GM12892 (cell line): ENCODE data around the gene PGF.

Source experiments
- DNase-seq: peaks from one replicate; pipeline ENCODE4 v3.0.0; 2011; ENCODE audit not compliant: insufficient read length
- FAIRE-seq: peaks from 2 replicates; lab custom pipeline; 2011; peaks lifted over from hg19 to GRCh38; lab: Jason Lieb, UNC
- POLR2A ChIP-seq: IDR thresholded peaks from 2 replicates; pipeline ENCODE4 v1.6.1; 2011; ENCODE audit warnings: low read depth, low read length, control low read depth
- POLR2AphosphoS5 ChIP-seq: IDR thresholded peaks from 2 replicates; pipeline ENCODE4 v1.6.1; 2011; ENCODE audit warnings: low read depth, low read length, control low read depth
- TAF1 ChIP-seq: IDR thresholded peaks from 2 replicates; pipeline ENCODE4 v1.6.1; 2011; ENCODE audit warnings: low read depth, mild to moderate bottlenecking, control low read depth, low read length, borderline replicate concordance

The PGF gene

GRCh38 chr14:74919421-74920165 lies 35.8 kb downstream of the PGF start:
- no peak for TF ChIP-seq TAF1
- TF ChIP-seq POLR2A: no peak
- TF ChIP-seq POLR2AphosphoS5: no peak
- no peak for DNase-seq
- FAIRE-seq: no peak

DNA sequence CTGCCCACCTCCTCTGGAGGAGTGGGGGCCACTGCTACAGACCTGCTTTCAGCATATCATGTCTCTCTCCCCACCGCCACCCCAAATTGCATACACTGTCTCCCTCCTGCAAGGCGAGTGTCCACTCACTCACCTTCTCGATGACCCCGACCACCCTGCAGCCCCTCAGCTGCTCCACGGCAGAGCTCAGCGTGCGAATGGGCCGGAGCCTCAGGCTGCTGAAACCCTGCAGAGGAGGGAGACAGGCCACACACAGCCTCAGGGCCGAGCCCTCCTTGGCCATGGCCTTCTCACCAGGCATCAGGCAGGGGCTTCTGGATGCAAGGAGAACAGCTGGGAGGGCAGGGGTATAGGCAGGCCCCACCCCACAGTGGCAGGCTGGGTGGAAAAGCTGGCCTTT lies 37.0 kb downstream of the PGF start:
- FAIRE-seq (no peak), DNase-seq (no peak)
- TF ChIP-seq POLR2AphosphoS5: no peak
- TF ChIP-seq POLR2A: no peak
- TF ChIP-seq TAF1: no peak

GRCh38 chr14:74917646-74918081 lies 37.7 kb downstream of the PGF start:
- no peak for DNase-seq
- no peak for FAIRE-seq
- TF ChIP-seq POLR2AphosphoS5: no peak
- TF ChIP-seq TAF1: no peak
- no peak for TF ChIP-seq POLR2A

DNA sequence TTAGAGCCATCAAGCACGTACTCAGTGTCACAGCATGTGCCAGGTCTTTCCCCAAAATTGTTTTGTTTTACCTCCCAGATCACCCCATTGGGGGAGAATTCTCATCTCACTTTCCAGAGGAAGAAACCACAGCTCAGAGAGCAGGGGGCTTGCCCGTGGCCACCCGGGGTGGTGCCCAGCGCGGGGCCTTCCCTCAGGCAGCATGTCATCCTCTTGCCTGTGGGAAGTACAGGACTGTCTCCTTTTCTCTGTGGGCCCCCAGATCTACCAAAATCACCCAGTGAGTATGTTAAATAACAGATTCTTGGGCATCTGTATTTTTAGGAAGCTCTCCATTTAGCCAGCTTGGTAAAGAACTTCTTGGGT lies 38.2 kb downstream of the PGF start:
- TF ChIP-seq POLR2A (no peak), TAF1 (no peak), POLR2AphosphoS5 (no peak)
- FAIRE-seq: no peak
- DNase-seq: no peak

GRCh38 chr14:74915826-74916225 lies 39.6 kb downstream of the PGF start:
- TF ChIP-seq POLR2A (no peak), POLR2AphosphoS5 (no peak), TAF1 (no peak)
- FAIRE-seq: no peak
- DNase-seq: no peak

DNA sequence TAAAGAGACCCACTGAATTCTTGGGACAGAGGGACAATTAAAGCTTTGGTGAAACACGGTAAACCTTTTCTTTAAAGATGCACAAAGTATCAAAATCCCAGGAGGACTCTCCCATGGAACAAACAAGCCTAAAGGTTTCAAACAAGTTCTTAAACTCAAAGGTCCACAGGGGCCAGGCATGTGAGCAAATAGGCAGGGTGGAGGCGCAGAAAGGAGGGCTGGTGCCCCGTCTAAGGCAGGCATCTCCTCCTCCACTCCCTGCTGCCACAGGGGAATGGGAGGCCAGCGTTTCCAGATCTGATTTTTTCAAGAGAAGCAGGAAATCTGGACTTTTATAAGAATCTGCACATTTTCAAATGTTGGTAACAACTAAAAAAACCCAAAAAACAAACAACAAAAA lies 40.0 kb downstream of the PGF start:
- FAIRE-seq (no peak), DNase-seq (no peak)
- TF ChIP-seq POLR2AphosphoS5 (no peak), TAF1 (no peak), POLR2A (no peak)

GRCh38 chr14:74913986-74914573 lies 41.3 kb downstream of the PGF start:
- TF ChIP-seq POLR2A: no peak
- TF ChIP-seq TAF1: no peak
- no peak for TF ChIP-seq POLR2AphosphoS5
- DNase-seq (no peak), FAIRE-seq (peak; percentile 81)

DNA sequence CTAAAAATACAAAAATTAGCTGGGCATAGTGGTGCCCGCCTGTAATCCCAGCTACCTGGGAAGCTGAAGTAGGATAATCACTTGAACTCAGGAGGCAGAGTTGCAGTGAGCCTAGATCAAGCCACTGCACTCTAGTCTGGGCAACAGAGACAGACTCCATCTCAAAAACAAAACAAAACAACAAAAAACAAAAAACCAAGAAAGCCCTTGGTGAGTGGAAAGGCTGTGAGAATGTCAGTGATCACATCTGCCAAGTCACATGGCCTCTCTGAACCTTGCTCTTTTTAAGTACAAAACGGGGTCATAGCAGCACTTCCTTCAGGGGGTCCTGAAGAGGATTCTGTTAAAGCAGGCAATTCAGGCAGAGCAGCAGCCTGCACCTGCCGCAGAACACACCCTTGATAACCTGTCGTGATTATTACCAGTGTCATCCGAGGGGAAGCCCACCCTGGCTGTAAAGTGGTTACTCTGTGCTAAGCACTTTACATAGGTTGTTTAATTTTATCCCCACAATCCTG lies 41.9 kb downstream of the PGF start:
- FAIRE-seq (no peak), DNase-seq (no peak)
- TF ChIP-seq TAF1 (no peak), POLR2AphosphoS5 (no peak), POLR2A (no peak)

DNA sequence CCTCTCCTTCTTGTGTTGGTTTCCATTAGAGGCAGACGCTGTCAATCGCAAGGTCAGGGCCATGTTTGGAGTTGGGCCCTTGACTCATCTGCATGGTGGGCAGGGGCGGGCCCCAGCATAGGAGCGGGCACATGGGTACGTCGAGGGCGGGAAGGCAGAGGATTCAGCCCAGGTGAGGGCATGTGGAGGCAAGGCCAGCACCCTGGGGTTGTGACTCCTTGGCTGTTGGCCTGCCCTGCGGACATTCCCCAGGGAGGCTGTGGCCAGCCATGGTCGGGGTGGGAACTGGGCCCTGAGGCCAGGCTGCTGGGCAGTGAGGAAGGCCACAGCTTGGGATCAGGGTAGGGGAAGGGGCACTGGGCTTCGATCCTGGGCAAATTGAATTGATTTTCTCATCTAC lies 42.6 kb downstream of the PGF start:
- TF ChIP-seq TAF1 (no peak), POLR2AphosphoS5 (no peak), POLR2A (no peak)
- DNase-seq (no peak), FAIRE-seq (no peak)

DNA sequence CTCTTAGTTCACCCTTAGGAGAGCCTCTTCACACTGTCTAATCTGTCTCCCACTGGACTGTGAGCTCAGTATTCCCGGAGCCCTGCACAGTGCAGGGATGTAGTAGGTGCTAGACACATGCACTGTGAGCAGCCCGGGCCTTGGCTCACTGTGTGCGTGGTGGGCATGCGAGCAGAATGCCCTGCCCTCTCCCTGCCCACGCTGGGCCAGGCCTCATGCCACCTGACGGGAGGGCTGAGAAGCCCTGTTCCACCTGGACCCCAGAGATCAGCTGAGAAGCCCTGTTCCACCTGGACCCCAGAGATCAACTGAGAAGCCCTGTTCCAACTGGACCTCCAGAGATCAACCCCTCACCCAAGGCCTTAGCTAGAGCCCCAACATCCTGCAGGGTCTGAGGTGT lies 43.3 kb downstream of the PGF start:
- no peak for TF ChIP-seq TAF1
- no peak for TF ChIP-seq POLR2A
- no peak for TF ChIP-seq POLR2AphosphoS5
- FAIRE-seq (no peak), DNase-seq (no peak)

- no peak for FAIRE-seq
- no peak for DNase-seq
- TF ChIP-seq TAF1 (no peak), POLR2AphosphoS5 (no peak), POLR2A (no peak)
Observed at GRCh38 chr14:74911704-74912103, 43.7 kb downstream of the PGF start.

GRCh38 chr14:74911221-74911620 lies 44.2 kb downstream of the PGF start:
- TF ChIP-seq POLR2A (no peak), TAF1 (no peak), POLR2AphosphoS5 (no peak)
- peak; percentile 21 for FAIRE-seq
- DNase-seq: no peak

GRCh38 chr14:74910556-74910955 lies 44.8 kb downstream of the PGF start:
- DNase-seq (no peak), FAIRE-seq (no peak)
- no peak for TF ChIP-seq POLR2AphosphoS5
- no peak for TF ChIP-seq POLR2A
- TF ChIP-seq TAF1: no peak
